Measurements from ENCODE around the gene YLPM1.

- TF ChIP-seq EZH2 (IDR thresholded peaks at IDR 0.05; ENCODE audit: insufficient read depth, poor library complexity, severe bottlenecking) = no peak
- TF ChIP-seq EZH2phosphoT487 (IDR thresholded peaks at IDR 0.05; ENCODE audit: insufficient read depth, low read depth) = no peak
Measured at GRCh38 chr14:74860899-74861733, 98.0 kb downstream of the YLPM1 start.

Data from GM23248 (cell line).